Motor neuron (in vitro differentiated cells): Measurements from ENCODE around the gene FAM98C. TPM values are rescaled to one million over a fixed set of nuclear protein-coding genes. Genes with fewer than 3 reads are reported as not detected.
A peak's percentile ranks its signal among the peaks of the same experiment; 100 is the strongest.
"Not testable (repeated sequence)": the region's sequence is repeated elsewhere in the genome, so short reads cannot be mapped to it uniquely, and the experiment has no call there.

Experiments
- ATAC-seq, 8 experiments: fragments of 200-7000 bp; cut with Tn5 transposase; replicated peaks in 6 of 8; 2 replicates each; pipeline ENCODE4 v1.8.0; 2021; ENCODE audit warnings: mild to moderate bottlenecking in 8 of 8, moderate library complexity in 8 of 8
- H3K27ac ChIP-seq, 2 donors: fragments of 250-450 bp; sonication (Bioruptor Pico); 2 replicates each; pipeline ENCODE4 v1.9.0; 2021; ENCODE audit warnings: antibody characterized with exemption in 2 of 2, mild to moderate bottlenecking in 2 of 2, moderate library complexity in 1 of 2
- H3K4me1 ChIP-seq, 2 donors: fragments of 250-450 bp; sonication (Bioruptor Pico); replicated peaks in 1 of 2; 2 replicates each; pipeline ENCODE4 v1.6.1; 2021; ENCODE audit warnings: antibody characterized with exemption in 2 of 2, mild to moderate bottlenecking in 2 of 2, moderate library complexity in 1 of 2
- H3K4me3 ChIP-seq, 5 donors: fragments of 250-450 bp; sonication (Bioruptor Pico); 2 replicates each; pipeline ENCODE4 v1.9.0; 2021; ENCODE audit warnings: antibody characterized with exemption in 5 of 5, mild to moderate bottlenecking in 5 of 5, moderate library complexity in 4 of 5
- WGBS, 10 experiments: fragments of 450-650 bp; shearing (Covaris generic); methylation state at CpG; one replicate each; pipeline ENCODE4 v1.0.0; 2022; 5-methylcytosine and 5-hydroxymethylcytosine counted together
- in situ Hi-C, 9 experiments: fragments of 400-800 bp; cut with MboI; loops; one replicate each; pipeline ENCODE4 v1.15.0; 2021; ENCODE audit warnings: low sequenced_read_pairs in 9 of 9, low pct_unique_long_range_greater_than_20kb in 2 of 9; ENCODE audit not compliant: unreplicated experiment in 9 of 9
- total RNA-seq, 8 experiments: library from RNA; unstranded; fragments of 300-600 nt; gene quantifications; 2 replicates each; pipeline versions ENCODE4 v1.2.3 to v1.2.4, GENCODE V29; 2022

The FAM98C gene
- total RNA-seq, 8 experiments from 2014 or later, result 7.8 to 13.6 (median 12.2) TPM

GRCh38 chr19:38405276-38405675 is 2.4 kb downstream of the FAM98C start:
- in situ Hi-C loops, result loop anchor here in 7 of 9 experiments (10.0 to 25.0 kb wide), 4 partner anchors 230 to 532 kb away; partner anchors contain the start of genes CCER2 (in 3 of the 7), ACTN4 (in 2 of the 7), MRPS12 (in 1 of the 7) and SARS2 (in 1 of the 7)
- Histone ChIP-seq H3K4me1 (peaks cover 3 to 8% of the 10 kb centered on the region in 2 donors), H3K27ac (no peak overlapping the region), H3K4me3 (no peak overlapping the region)
- ATAC-seq, result no peak
- 85 to 100% (median 94%) methylated on average over 1 to 8 of the region's 8 CpGs; no CpG with 5 or more reads in 5 of the 10 experiments for WGBS, 10 experiments

GRCh38 chr19:38409631-38410133 is 6.8 kb downstream of the FAM98C start:
- Histone ChIP-seq H3K4me1 (no peaks in the 10 kb centered on the region), H3K27ac (no peak overlapping the region), H3K4me3 (no peak overlapping the region)
- in situ Hi-C loops, result loop anchor here in 7 of 9 experiments (10.0 to 25.0 kb wide), 4 partner anchors 225 to 528 kb away; partner anchors contain the start of genes CCER2 (in 3 of the 7), ACTN4 (in 2 of the 7), MRPS12 (in 1 of the 7) and SARS2 (in 1 of the 7)
- peak in 4 of 8 experiments; percentile 12 to 89 (median 57) for ATAC-seq
- WGBS, 10 experiments, result 46 to 100% (median 84%) methylated on average over 1 to 6 of the region's 7 CpGs; no CpG with 5 or more reads in 2 of the 10 experiments

GRCh38 chr19:38410407-38410806 is 7.5 kb downstream of the FAM98C start:
- in situ Hi-C loops, result loop anchor here in 6 of 9 experiments (25.0 kb wide), 3 partner anchors 227 to 527 kb away; partner anchors contain the start of genes CCER2 (in 3 of the 6), ACTN4 (in 2 of the 6), MRPS12 (in 1 of the 6) and SARS2 (in 1 of the 6)
- H3K4me3 ChIP-seq, ATAC-seq, H3K4me1 ChIP-seq, H3K27ac ChIP-seq: not testable (repeated sequence)
- 43 to 100% (median 70%) methylated on average over 1 to 6 of the region's 6 CpGs; no CpG with 5 or more reads in 2 of the 10 experiments for WGBS, 10 experiments

GRCh38 chr19:38411041-38411712 is 8.3 kb downstream of the FAM98C start:
- Histone ChIP-seq H3K27ac (no peak overlapping the region), H3K4me1 (no peaks in the 10 kb centered on the region), H3K4me3 (no peak overlapping the region)
- no peak for ATAC-seq
- 67 to 100% (median 84%) methylated on average over 2 to 9 of the region's 13 CpGs; no CpG with 5 or more reads in 2 of the 10 experiments for WGBS, 10 experiments
- in situ Hi-C loops, result loop anchor here in 6 of 9 experiments (25.0 kb wide), 3 partner anchors 226 to 526 kb away; partner anchors contain the start of genes CCER2 (in 3 of the 6), ACTN4 (in 2 of the 6), MRPS12 (in 1 of the 6) and SARS2 (in 1 of the 6)

- H3K4me3 ChIP-seq, H3K4me1 ChIP-seq, H3K27ac ChIP-seq, ATAC-seq: not testable (repeated sequence)
- in situ Hi-C loops, result loop anchor here in 6 of 9 experiments (25.0 kb wide), 3 partner anchors 225 to 525 kb away; partner anchors contain the start of genes CCER2 (in 3 of the 6), ACTN4 (in 2 of the 6), MRPS12 (in 1 of the 6) and SARS2 (in 1 of the 6)
- WGBS, 10 experiments, result 33 to 92% (median 72%) methylated on average over 1 to 3 of the region's 5 CpGs; no CpG with 5 or more reads in 2 of the 10 experiments
Measured at GRCh38 chr19:38411898-38412297, 9.0 kb downstream of the FAM98C start.

GRCh38 chr19:38412491-38412890 is 9.6 kb downstream of the FAM98C start:
- Histone ChIP-seq H3K4me1 (peaks cover 0 to under 1% of the 10 kb centered on the region in 2 donors), H3K4me3 (no peak overlapping the region), H3K27ac (no peak overlapping the region)
- ATAC-seq, result no peak
- 64 to 100% (median 100%) methylated on average over 2 to 5 of the region's 8 CpGs; no CpG with 5 or more reads in 7 of the 10 experiments for WGBS, 10 experiments
- in situ Hi-C loops, result loop anchor here in 6 of 9 experiments (25.0 kb wide), 3 partner anchors 225 to 525 kb away; partner anchors contain the start of genes CCER2 (in 3 of the 6), ACTN4 (in 2 of the 6), MRPS12 (in 1 of the 6) and SARS2 (in 1 of the 6)

- in situ Hi-C loops, result loop anchor here in 6 of 9 experiments (25.0 kb wide), 3 partner anchors 224 to 524 kb away; partner anchors contain the start of genes CCER2 (in 3 of the 6), ACTN4 (in 2 of the 6), MRPS12 (in 1 of the 6) and SARS2 (in 1 of the 6)
- ATAC-seq, result no peak
- Histone ChIP-seq H3K27ac (no peak overlapping the region), H3K4me1 (peaks cover under 1 to 5% of the 10 kb centered on the region in 2 donors), H3K4me3 (no peak overlapping the region)
- 44 to 87% (median 74%) methylated on average over 3 of the region's 11 CpGs; no CpG with 5 or more reads in 6 of the 10 experiments for WGBS, 10 experiments
Measured at GRCh38 chr19:38412961-38413360, 10.1 kb downstream of the FAM98C start.

GRCh38 chr19:38413416-38413815 is 10.5 kb downstream of the FAM98C start:
- ATAC-seq, result no peak
- no peak overlapping the region for H3K4me3 ChIP-seq
- in situ Hi-C loops, result loop anchor here in 6 of 9 experiments (25.0 kb wide), 3 partner anchors 224 to 524 kb away; partner anchors contain the start of genes CCER2 (in 3 of the 6), ACTN4 (in 2 of the 6), MRPS12 (in 1 of the 6) and SARS2 (in 1 of the 6)
- 70 to 100% (median 95%) methylated on average over 1 to 4 of the region's 6 CpGs; no CpG with 5 or more reads in 7 of the 10 experiments for WGBS, 10 experiments
- peaks cover 5 to 9% of the 10 kb centered on the region in 2 donors for H3K4me1 ChIP-seq
- no peak overlapping the region for H3K27ac ChIP-seq

- no peak for ATAC-seq
- Histone ChIP-seq H3K27ac (no peak overlapping the region), H3K4me3 (no peak overlapping the region), H3K4me1 (peaks cover 6 to 9% of the 10 kb centered on the region in 2 donors)
- in situ Hi-C loops, result loop anchor here in 6 of 9 experiments (25.0 kb wide), 3 partner anchors 220 to 520 kb away; partner anchors contain the start of genes CCER2 (in 3 of the 6), ACTN4 (in 2 of the 6), MRPS12 (in 1 of the 6) and SARS2 (in 1 of the 6)
- 0 to 100% (median 80%) methylated on average over 1 to 8 of the region's 8 CpGs; no CpG with 5 or more reads in 3 of the 10 experiments for WGBS, 10 experiments
Measured at GRCh38 chr19:38417146-38417543, 14.3 kb downstream of the FAM98C start.

GRCh38 chr19:38417544-38418506 is 14.9 kb downstream of the FAM98C start:
- Histone ChIP-seq H3K4me1 (peaks cover 6 to 9% of the 10 kb centered on the region in 2 donors), H3K4me3 (peak overlapping the region in 4 of 5 donors; percentile 4 to 19 (median 16)), H3K27ac (no peak overlapping the region)
- peak; percentile 68 to 94 (median 78) for ATAC-seq
- in situ Hi-C loops, result loop anchor here in 6 of 9 experiments (25.0 kb wide), 3 partner anchors 219 to 519 kb away; partner anchors contain the start of genes CCER2 (in 3 of the 6), ACTN4 (in 2 of the 6), MRPS12 (in 1 of the 6) and SARS2 (in 1 of the 6)
- 0 to 100% (median 64%) methylated on average over 1 to 5 of the region's 49 CpGs; no CpG with 5 or more reads in 5 of the 10 experiments for WGBS, 10 experiments

- in situ Hi-C loops, result loop anchor here in 6 of 9 experiments (25.0 kb wide), 3 partner anchors 216 to 516 kb away; partner anchors contain the start of genes CCER2 (in 3 of the 6), ACTN4 (in 2 of the 6), MRPS12 (in 1 of the 6) and SARS2 (in 1 of the 6)
- Histone ChIP-seq H3K4me1 (peaks cover 7 to 14% of the 10 kb centered on the region in 2 donors), H3K4me3 (no peak overlapping the region), H3K27ac (no peak overlapping the region)
- ATAC-seq, result no peak
- 82 to 100% methylated on average over 1 to 2 of the region's 9 CpGs; no CpG with 5 or more reads in 8 of the 10 experiments for WGBS, 10 experiments
Measured at GRCh38 chr19:38420935-38421334, 18.0 kb downstream of the FAM98C start.
